Stimulated activated CD4-positive, alpha-beta T cell treated with anti-CD3 and anti-CD28 coated beads, Interleukin-12 subunit alpha, Interleukin-12 subunit beta, amount 100 ng/mL, for 48 hours (primary cell): Measurements from ENCODE around the gene RCE1.

Experiments
- DNase-seq, 3 donors: peaks; one replicate each; pipeline ENCODE4 v3.0.0-alpha.2; 2020; ENCODE audit warnings: low read depth in 2 of 3, low spot score in 1 of 3

The RCE1 gene

DNA sequence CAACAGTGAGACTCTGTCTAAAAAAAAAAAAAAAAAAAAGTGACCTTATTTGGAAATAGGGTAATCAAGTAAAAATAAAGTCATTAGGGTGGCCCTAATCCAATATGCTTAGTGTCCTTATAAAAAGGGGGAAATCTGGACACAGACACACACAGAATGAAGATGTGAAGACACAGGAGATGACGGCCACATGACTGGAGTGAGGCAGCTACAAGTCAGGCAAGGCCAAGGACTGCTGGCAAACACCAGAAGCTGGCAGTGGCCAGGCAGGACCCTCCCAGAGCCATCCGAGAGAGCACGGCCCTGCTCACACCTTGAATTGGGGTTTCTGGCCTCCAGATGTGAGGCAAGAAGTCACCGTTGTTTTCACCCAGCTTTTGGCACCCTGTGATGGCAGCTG lies 42.2 kb downstream of the RCE1 start:
- no peak for DNase-seq

DNA sequence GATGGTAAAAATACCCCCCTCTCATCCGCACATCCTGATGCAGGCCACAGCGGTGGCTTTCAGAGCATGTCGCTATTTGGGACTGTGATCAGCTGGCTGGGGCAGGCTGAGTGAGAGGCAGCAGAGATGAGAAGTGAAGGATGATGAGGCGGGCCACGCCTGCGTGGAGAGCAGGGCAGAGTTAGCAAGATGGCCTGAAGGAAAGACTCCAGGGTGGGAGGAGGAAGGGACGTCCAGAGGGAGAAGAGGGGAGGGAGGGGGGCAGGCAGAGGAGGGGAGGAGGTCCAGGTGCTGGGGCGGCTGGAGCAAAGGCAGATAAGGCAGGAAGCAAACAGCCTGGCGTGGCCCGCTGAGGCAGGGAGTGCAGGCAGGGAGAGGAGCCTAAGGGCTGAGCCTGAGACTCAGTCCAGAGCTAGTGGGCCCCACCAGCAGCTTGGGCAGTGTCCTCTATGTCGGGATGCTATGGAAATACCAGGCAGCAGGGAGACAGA lies 42.8 kb downstream of the RCE1 start:
- no peak for DNase-seq

DNA sequence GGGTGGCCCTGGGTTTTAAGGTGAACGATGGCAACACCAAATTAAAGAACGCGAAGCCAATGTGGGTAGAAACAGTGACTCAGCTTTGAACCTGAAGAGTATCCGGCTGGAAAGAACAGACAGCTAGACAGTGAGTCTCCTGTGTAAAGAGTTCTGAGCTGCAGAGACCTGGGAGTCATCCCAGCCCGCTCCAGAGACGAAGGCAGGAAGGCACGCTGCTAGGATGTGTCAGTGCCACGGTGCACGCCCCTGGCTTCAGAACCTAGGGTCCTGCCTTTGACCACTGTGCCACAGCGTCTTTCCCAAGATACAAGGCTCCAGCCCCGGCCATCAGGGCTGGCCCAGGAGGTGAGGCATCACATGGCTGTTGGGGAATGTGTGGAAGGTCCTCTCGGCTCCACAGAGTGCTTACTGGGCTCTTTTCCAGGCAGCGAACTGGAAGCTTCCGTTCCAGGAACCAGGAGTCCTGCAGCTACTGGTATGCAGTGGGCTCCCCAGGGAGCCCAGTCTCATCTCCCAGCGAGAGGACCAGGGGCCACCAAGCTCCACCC lies 43.5 kb downstream of the RCE1 start:
- no peak for DNase-seq

DNA sequence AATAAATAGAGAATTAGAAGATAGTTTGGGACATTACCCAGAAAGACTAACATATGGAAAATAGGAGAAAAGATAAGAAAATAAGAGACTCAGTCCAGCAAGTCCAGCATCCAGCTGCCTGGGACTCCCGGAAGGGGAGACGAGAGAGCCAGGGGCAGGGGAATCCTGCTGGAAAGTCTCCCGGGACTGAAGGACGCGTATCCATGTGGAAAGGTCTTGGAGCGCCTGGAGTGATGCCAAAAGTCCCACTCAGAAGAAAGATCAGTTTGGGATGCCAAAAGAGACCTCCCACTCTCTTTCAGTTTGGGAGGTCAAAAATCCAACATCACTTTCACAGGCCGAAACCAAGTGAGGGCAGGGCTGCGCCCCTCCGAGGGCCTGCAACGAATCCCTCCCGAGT lies 44.3 kb downstream of the RCE1 start:
- no peak for DNase-seq

DNA sequence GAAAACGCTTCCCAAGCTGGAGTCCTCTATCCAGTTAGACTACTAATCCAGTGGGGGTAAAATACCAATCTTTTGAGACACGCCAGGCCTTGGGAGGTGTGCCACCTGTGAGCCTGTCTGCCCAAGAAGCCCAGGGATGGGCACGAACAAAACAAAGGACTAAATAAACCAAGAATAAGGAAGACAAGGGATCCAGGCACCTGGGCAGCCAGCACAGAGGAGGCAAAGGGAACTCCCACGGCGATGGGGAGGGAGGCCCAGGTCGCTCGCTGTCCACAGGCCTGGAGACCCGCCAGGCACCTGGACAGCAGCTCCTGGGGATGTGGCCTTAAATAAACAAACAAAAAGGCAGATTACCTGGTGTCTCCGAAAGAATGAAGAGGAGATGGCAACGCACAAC lies 45.0 kb downstream of the RCE1 start:
- DNase-seq = no peak

DNA sequence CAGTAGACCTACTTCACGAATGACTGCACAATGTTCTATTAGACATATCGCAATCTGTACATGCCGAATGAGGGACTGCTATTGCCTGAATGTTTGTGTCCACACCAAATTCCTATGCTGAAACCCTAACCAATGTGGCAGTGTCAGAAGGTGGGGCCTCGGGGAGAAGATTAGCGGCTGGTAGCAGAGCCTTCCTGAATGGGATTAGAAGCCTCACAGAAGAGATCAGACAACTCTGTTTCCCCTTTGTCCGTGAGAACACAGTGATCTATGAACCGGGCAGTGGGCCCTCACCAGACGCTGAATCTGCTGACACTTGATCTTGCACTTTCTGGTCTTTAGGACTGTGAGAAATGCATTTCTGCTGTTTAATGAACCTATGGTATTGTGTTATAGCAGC lies 46.7 kb downstream of the RCE1 start:
- no peak for DNase-seq

DNA sequence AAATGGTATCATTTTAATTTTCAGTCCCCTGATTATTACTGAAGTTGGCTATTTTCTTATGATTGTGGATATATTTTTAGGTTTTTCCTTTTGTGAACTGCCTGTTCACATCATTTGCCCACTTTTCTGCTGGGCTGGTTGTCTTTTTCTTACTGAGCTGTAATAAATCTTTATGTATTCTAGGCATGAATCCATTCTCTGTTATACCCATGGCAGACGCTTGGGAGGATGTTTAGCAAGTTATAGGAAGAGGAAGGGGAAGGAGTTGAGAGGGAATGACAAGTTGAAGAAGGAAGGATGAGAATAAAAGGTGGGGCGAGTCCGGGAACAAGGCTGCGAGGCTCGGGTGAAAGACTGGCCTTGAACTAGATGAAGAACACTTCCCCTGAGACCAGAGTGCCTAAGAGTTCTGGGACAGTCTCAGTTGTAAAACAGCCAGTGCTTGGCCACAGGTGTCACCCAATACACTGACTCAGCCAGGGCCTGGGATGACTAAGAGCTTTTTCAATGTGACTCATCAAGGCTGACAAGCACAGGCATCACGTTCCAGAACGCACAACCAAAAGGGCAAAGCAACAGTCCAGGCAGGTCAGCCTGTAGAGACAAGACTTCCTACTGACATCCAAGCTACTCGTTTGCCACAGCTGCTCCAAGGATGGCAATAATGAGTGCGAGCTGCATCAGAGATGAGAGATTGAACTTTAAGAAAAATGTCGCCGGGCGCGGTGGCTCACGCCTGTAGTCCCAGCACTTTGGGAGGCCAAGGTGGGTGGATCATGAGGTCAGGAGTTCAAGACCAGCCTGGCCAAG lies 48.8 kb downstream of the RCE1 start:
- peak; percentile 54 to 73 (median 55) for DNase-seq

DNA sequence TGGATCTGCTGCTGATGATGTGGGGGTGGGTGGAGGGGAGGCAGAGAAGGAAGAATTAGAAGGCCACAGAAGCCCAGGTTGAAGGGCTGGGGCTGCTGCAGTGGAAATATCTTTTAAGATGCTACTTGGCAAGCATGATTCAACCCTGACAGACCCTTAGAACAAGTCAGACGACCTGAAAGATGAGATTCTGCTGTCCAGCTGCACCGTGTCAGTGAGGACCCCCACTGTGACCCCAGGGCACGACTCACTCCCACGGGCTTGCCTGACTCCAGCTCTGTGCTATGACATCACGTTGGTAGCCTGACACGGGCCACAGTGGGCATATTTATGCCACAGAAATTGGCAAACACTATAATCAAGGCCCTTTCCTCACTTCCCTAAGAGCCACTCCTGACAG lies 49.7 kb downstream of the RCE1 start:
- DNase-seq = no peak

DNA sequence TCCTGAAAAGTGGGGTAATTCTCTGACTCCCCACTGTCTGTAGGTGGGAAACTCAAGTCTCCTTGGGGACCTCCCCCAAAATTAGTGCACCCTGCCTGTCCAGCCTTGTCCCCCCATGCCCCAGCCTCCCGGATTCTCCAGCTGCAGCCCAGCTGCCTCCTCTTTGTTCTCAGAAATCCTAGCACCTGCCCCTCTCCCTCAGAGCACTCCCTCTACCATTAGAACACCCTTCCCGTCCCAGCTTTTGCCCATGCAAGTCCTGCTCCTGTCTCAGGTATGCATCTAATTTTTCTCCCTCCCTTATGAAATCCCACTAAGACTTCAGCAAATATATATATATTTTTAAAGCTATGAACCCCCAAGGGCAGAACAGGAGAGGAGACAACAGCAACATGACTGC lies 50.9 kb downstream of the RCE1 start:
- no peak for DNase-seq
